ENCODE results near the gene CCR3. TPM values are rescaled to one million over a fixed set of nuclear protein-coding genes. Genes with fewer than 3 reads are reported as not detected.

CCR3 gene
- total RNA-seq, 1 experiment from 2014 or later: not detected

- CTCF ChIA-PET: no interaction called here
- no peak for DNase-seq (ENCODE audit: low spot score)
- Histone ChIP-seq H3K4me1 (ENCODE audit: insufficient read depth, low read length, poor library complexity, severe bottlenecking) (no peaks in the 10 kb centered on the region), H3K27ac (ENCODE audit: low read depth, low read length, poor library complexity, severe bottlenecking) (no peak overlapping the region), H3K4me3 (ENCODE audit: low read depth, low read length, poor library complexity, severe bottlenecking) (no peak overlapping the region), H3K36me3 (ENCODE audit: insufficient read depth, low read length, poor library complexity, severe bottlenecking) (no peaks in the 10 kb centered on the region), H3K27me3 (replicated peaks; ENCODE audit: insufficient read depth, low read depth, low read length, poor library complexity) (no peaks in the 10 kb centered on the region), H3K9me3 (ENCODE audit: low read depth, low read length, poor library complexity, severe bottlenecking) (no peaks in the 10 kb centered on the region)
- BruUV-seq (replicated peaks): no TSS peak
- TF ChIP-seq, protein P1, sequence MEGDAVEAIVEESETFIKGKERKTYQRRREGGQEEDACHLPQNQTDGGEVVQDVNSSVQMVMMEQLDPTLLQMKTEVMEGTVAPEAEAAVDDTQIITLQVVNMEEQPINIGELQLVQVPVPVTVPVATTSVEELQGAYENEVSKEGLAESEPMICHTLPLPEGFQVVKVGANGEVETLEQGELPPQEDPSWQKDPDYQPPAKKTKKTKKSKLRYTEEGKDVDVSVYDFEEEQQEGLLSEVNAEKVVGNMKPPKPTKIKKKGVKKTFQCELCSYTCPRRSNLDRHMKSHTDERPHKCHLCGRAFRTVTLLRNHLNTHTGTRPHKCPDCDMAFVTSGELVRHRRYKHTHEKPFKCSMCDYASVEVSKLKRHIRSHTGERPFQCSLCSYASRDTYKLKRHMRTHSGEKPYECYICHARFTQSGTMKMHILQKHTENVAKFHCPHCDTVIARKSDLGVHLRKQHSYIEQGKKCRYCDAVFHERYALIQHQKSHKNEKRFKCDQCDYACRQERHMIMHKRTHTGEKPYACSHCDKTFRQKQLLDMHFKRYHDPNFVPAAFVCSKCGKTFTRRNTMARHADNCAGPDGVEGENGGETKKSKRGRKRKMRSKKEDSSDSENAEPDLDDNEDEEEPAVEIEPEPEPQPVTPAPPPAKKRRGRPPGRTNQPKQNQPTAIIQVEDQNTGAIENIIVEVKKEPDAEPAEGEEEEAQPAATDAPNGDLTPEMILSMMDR (conservative IDR thresholded peaks at IDR 0.05; ENCODE audit: low read depth, low read length): no peak
- TF ChIP-seq EZH2 (IDR thresholded peaks at IDR 0.05; ENCODE audit: borderline replicate concordance, low read depth, low read length, poor library complexity, severe bottlenecking): no peak
- POLR2A ChIA-PET (ENCODE audit: low non-redundant PET): no interaction called here
- intact Hi-C loops (cut with micrococcal nuclease; ENCODE audit: unreplicated experiment): no loop called here
Measured at GRCh38 chr3:46252980-46253379, 10.7 kb downstream of the CCR3 start.

GRCh38 chr3:46258525-46258924 is 16.3 kb downstream of the CCR3 start:
- no TSS peak for BruUV-seq (replicated peaks)
- Histone ChIP-seq H3K4me1 (ENCODE audit: insufficient read depth, low read length, poor library complexity, severe bottlenecking) (no peaks in the 10 kb centered on the region), H3K27me3 (replicated peaks; ENCODE audit: insufficient read depth, low read depth, low read length, poor library complexity) (no peaks in the 10 kb centered on the region), H3K36me3 (ENCODE audit: insufficient read depth, low read length, poor library complexity, severe bottlenecking) (no peaks in the 10 kb centered on the region), H3K4me3 (ENCODE audit: low read depth, low read length, poor library complexity, severe bottlenecking) (no peak overlapping the region), H3K9me3 (ENCODE audit: low read depth, low read length, poor library complexity, severe bottlenecking) (no peaks in the 10 kb centered on the region), H3K27ac (ENCODE audit: low read depth, low read length, poor library complexity, severe bottlenecking) (no peak overlapping the region)
- intact Hi-C loops (cut with micrococcal nuclease; ENCODE audit: unreplicated experiment): no loop called here
- TF ChIP-seq EZH2 (IDR thresholded peaks at IDR 0.05; ENCODE audit: borderline replicate concordance, low read depth, low read length, poor library complexity, severe bottlenecking): no peak
- no peak for DNase-seq (ENCODE audit: low spot score)
- POLR2A ChIA-PET (ENCODE audit: low non-redundant PET): no interaction called here
- CTCF ChIA-PET: no interaction called here

- no peaks in the 10 kb centered on the region for H3K27me3 ChIP-seq (replicated peaks; ENCODE audit: insufficient read depth, low read depth, low read length, poor library complexity)
- BruUV-seq (replicated peaks): no TSS peak
- POLR2A ChIA-PET (ENCODE audit: low non-redundant PET): no interaction called here
Measured at GRCh38 chr3:46261926-46262594, 19.8 kb downstream of the CCR3 start.

More at GRCh38 chr3:46261926-46262594, 19.8 kb downstream of the CCR3 start:
- TF ChIP-seq EZH2 (IDR thresholded peaks at IDR 0.05; ENCODE audit: borderline replicate concordance, low read depth, low read length, poor library complexity, severe bottlenecking): no peak
- TF ChIP-seq, protein P1 (conservative IDR thresholded peaks at IDR 0.05; ENCODE audit: low read depth, low read length): no peak
- Histone ChIP-seq H3K27ac (ENCODE audit: low read depth, low read length, poor library complexity, severe bottlenecking) (no peak overlapping the region), H3K9me3 (ENCODE audit: low read depth, low read length, poor library complexity, severe bottlenecking) (no peaks in the 10 kb centered on the region), H3K36me3 (ENCODE audit: insufficient read depth, low read length, poor library complexity, severe bottlenecking) (no peaks in the 10 kb centered on the region), H3K4me1 (ENCODE audit: insufficient read depth, low read length, poor library complexity, severe bottlenecking) (no peaks in the 10 kb centered on the region), H3K4me3 (ENCODE audit: low read depth, low read length, poor library complexity, severe bottlenecking) (no peak overlapping the region)
- CTCF ChIA-PET: no interaction called here
- DNase-seq (ENCODE audit: low spot score): no peak
- intact Hi-C loops (cut with micrococcal nuclease; ENCODE audit: unreplicated experiment): no loop called here

All from A673 (cell line).